PC-3 (cell line): ENCODE measurements around the gene SEC22C. TPM values are rescaled to one million over a fixed set of nuclear protein-coding genes. Genes with fewer than 3 reads are reported as not detected.

Source experiments
- ATAC-seq: fragments of 200-7000 bp; cut with Tn5 transposase; 2 replicates; pipeline ENCODE4 v1.9.1; 2020; ENCODE audit warnings: mild to moderate bottlenecking, moderate library complexity
- BruUV-seq: library from RNA; stranded (reverse); fragments of 400-500 nt; replicated peaks from 2 replicates; lab custom pipeline; 2021; lab: Mats Ljungman, UMichigan
- CTCF ChIA-PET: fragments of 300-600 bp; sonication (Branson Sonifier 250); formaldehyde crosslinking; loops from one replicate; lab custom pipeline; 2022; ENCODE audit warnings: antibody characterized with exemption; lab: Charles Lee
- POLR2A ChIA-PET: fragments of 300-600 bp; sonication (Branson Sonifier 250); formaldehyde crosslinking; loops from one replicate; lab custom pipeline; 2022; ENCODE audit warnings: antibody characterized with exemption; ENCODE audit not compliant: unreplicated experiment; lab: Charles Lee
- DNase-seq: peaks from one replicate; pipeline ENCODE4 v3.0.0-alpha.2; 2015
- H2AFZ ChIP-seq: fragments of 300-600 bp; sonication (generic); 2 replicates; pipeline ENCODE4 v1.6.0; 2016; ENCODE audit warnings: antibody characterized with exemption, low read length
- H3F3A ChIP-seq: fragments of 300-600 bp; sonication (generic); one replicate; pipeline ENCODE4 v1.6.0; 2017; ENCODE audit warnings: antibody characterized with exemption, low read length, control low read depth, mild to moderate bottlenecking; ENCODE audit not compliant: unreplicated experiment
- H3K27ac ChIP-seq: fragments of 300-600 bp; sonication (generic); 2 replicates; pipeline ENCODE4 v1.5.1; 2016; ENCODE audit warnings: mild to moderate bottlenecking, low read length
- H3K27me3 ChIP-seq: fragments of 300-600 bp; sonication (generic); 2 replicates; pipeline ENCODE4 v1.6.1; 2016; ENCODE audit warnings: low read length, mixed read lengths
- H3K36me3 ChIP-seq: fragments of 300-600 bp; sonication (generic); 2 replicates; pipeline ENCODE4 v1.6.1; 2016; ENCODE audit warnings: low read depth, mixed run types, low read length, mixed read lengths
- H3K4me1 ChIP-seq: fragments of 300-600 bp; sonication (generic); 2 replicates; pipeline ENCODE4 v1.5.1; 2016; ENCODE audit warnings: low read length; ENCODE audit not compliant: insufficient read depth
- H3K4me2 ChIP-seq: fragments of 300-600 bp; sonication (generic); 2 replicates; pipeline ENCODE4 v1.6.0; 2016; ENCODE audit warnings: low read length
- H3K4me3 ChIP-seq: fragments of 300-600 bp; sonication (generic); 2 replicates; pipeline ENCODE4 v1.5.1; 2016; ENCODE audit warnings: mild to moderate bottlenecking, low read length, mixed read lengths
- H3K79me2 ChIP-seq: fragments of 300-600 bp; sonication (generic); 2 replicates; pipeline ENCODE4 v1.6.1; 2017; ENCODE audit warnings: low read length, mixed read lengths
- H3K9ac ChIP-seq: fragments of 300-600 bp; sonication (generic); 2 replicates; pipeline ENCODE4 v1.6.0; 2016; ENCODE audit warnings: mild to moderate bottlenecking, low read length
- H3K9me2 ChIP-seq: fragments of 300-600 bp; sonication (generic); replicated peaks from 2 replicates; pipeline ENCODE4 v1.6.1; 2016; ENCODE audit warnings: mixed run types, low read length, mixed read lengths
- H3K9me3 ChIP-seq: fragments of 300-600 bp; sonication (generic); 2 replicates; pipeline ENCODE4 v1.6.1; 2016; ENCODE audit warnings: low read length, mixed read lengths
- H4K20me1 ChIP-seq: fragments of 300-600 bp; sonication (generic); 2 replicates; pipeline ENCODE4 v1.6.1; 2016; ENCODE audit warnings: low read length, mixed read lengths
- EZH2 ChIP-seq: fragments of 300-600 bp; sonication (generic); IDR thresholded peaks from one replicate; pipeline ENCODE4 v1.6.1; 2017; ENCODE audit warnings: antibody characterized with exemption, mild to moderate bottlenecking, low read length; ENCODE audit not compliant: unreplicated experiment
- EZH2phosphoT487 ChIP-seq: fragments of 300-600 bp; sonication (generic); IDR thresholded peaks from 2 replicates; pipeline ENCODE4 v1.6.1; 2018; ENCODE audit warnings: mild to moderate bottlenecking, antibody characterized with exemption, low read length, borderline replicate concordance
- intact Hi-C: fragments of 100-400 bp; cut with micrococcal nuclease; formaldehyde crosslinking; loops from 2 replicates; pipeline ENCODE4 v1.9.0; 2023
- total RNA-seq: library from RNA; depleted of rRNA; stranded (reverse); fragments of >200 nt; gene quantifications from 2 replicates; pipeline ENCODE4 v1.2.3, GENCODE V29; 2014
- TF ChIP-seq, protein P1 (sequence below): fragments of 300-600 bp; sonication (generic); conservative IDR thresholded peaks from 2 replicates; pipeline ENCODE4 v1.5.1; 2017; ENCODE audit warnings: antibody characterized with exemption, low read depth, mild to moderate bottlenecking, low read length

Gene SEC22C
- total RNA-seq, 1 experiment from 2014 or later: 63.3 TPM

GRCh38 chr3:42511201-42511600 is 70.6 kb downstream of the SEC22C start:
- Histone ChIP-seq H3K27ac (no peak overlapping the region), H3K9ac (no peak overlapping the region), H3K9me2 (no peaks in the 10 kb centered on the region), H3K4me1 (peaks cover 12% of the 10 kb centered on the region), H3K27me3 (no peaks in the 10 kb centered on the region), H2AFZ (no peak overlapping the region), H3K79me2 (no peaks in the 10 kb centered on the region), H3K9me3 (no peaks in the 10 kb centered on the region), H3K36me3 (no peaks in the 10 kb centered on the region), H3F3A (no peaks in the 10 kb centered on the region), H4K20me1 (no peaks in the 10 kb centered on the region), H3K4me2 (no peak overlapping the region), H3K4me3 (no peak overlapping the region)
- POLR2A ChIA-PET: no interaction called here
- intact Hi-C loops: no loop called here
- CTCF ChIA-PET: no interaction called here
- TF ChIP-seq EZH2 (no peak), EZH2phosphoT487 (no peak)
- TF ChIP-seq, protein P1, sequence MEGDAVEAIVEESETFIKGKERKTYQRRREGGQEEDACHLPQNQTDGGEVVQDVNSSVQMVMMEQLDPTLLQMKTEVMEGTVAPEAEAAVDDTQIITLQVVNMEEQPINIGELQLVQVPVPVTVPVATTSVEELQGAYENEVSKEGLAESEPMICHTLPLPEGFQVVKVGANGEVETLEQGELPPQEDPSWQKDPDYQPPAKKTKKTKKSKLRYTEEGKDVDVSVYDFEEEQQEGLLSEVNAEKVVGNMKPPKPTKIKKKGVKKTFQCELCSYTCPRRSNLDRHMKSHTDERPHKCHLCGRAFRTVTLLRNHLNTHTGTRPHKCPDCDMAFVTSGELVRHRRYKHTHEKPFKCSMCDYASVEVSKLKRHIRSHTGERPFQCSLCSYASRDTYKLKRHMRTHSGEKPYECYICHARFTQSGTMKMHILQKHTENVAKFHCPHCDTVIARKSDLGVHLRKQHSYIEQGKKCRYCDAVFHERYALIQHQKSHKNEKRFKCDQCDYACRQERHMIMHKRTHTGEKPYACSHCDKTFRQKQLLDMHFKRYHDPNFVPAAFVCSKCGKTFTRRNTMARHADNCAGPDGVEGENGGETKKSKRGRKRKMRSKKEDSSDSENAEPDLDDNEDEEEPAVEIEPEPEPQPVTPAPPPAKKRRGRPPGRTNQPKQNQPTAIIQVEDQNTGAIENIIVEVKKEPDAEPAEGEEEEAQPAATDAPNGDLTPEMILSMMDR: no peak
- BruUV-seq: no TSS peak
- ATAC-seq: no peak
- DNase-seq: no peak

DNA sequence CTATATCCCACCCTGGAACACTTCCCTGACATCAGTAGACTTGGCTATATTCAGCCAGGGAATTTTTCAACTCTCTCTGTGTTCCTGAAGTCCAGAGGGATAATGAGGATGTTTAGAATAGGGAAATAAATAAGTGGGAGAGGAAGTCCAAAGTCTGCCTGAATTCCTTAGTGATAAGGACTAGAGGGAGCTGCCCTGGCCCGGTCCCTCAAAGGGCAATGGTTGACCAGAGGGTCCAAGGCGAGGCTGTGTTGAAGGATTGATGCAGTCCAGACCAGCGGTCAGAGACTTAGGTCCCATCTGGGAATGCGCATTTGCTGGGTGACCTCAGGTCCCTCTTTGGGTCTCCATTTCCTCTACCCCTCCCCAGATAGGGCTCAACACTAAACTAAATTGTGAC is 71.4 kb downstream of the SEC22C start:
- POLR2A ChIA-PET: no interaction called here
- H3K27me3 ChIP-seq: no peaks in the 10 kb centered on the region
- TF ChIP-seq EZH2phosphoT487 (no peak), EZH2 (no peak)
- TF ChIP-seq, protein P1: no peak
- H4K20me1 ChIP-seq: no peaks in the 10 kb centered on the region
- no peak overlapping the region for H3K27ac ChIP-seq
- no peak overlapping the region for H3K9ac ChIP-seq
- H3K79me2 ChIP-seq: no peaks in the 10 kb centered on the region
- H2AFZ ChIP-seq: no peak overlapping the region
- no TSS peak for BruUV-seq
- DNase-seq (no peak), ATAC-seq (no peak)
- no peak overlapping the region for H3K4me3 ChIP-seq
- peaks cover 12% of the 10 kb centered on the region for H3K4me1 ChIP-seq
- CTCF ChIA-PET: no interaction called here
- H3F3A ChIP-seq: no peaks in the 10 kb centered on the region
- no peaks in the 10 kb centered on the region for H3K9me2 ChIP-seq
- no peaks in the 10 kb centered on the region for H3K36me3 ChIP-seq
- no peaks in the 10 kb centered on the region for H3K9me3 ChIP-seq
- no peak overlapping the region for H3K4me2 ChIP-seq
- intact Hi-C loops: no loop called here

DNA sequence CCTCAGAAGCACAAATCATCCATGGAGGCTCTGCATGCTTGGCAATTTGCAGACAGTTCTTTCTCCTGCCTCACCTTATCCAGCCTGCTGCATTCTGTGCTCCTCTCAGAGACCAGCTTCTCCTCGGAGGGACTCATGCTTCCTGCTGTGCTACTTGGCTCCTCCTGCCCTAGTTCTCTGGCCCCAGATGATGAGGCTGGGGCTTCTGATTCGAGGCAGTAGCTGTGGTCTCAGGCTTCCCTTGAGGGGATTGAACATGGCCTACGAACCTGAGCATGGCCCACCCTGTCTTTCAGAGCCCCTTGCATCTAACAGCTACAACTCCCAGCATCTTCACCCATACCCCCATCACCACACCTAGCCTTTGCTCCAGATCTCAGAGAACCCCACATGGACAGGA is 72.7 kb downstream of the SEC22C start:
- CTCF ChIA-PET: no interaction called here
- Histone ChIP-seq H3K9me2 (no peaks in the 10 kb centered on the region), H3K9me3 (no peaks in the 10 kb centered on the region), H3K9ac (no peak overlapping the region), H3K36me3 (no peaks in the 10 kb centered on the region), H3K27me3 (no peaks in the 10 kb centered on the region), H3K27ac (no peak overlapping the region), H3F3A (no peaks in the 10 kb centered on the region), H2AFZ (no peak overlapping the region), H3K4me2 (no peak overlapping the region), H3K4me1 (peaks cover 12% of the 10 kb centered on the region), H3K4me3 (no peak overlapping the region), H4K20me1 (no peaks in the 10 kb centered on the region), H3K79me2 (no peaks in the 10 kb centered on the region)
- ATAC-seq (no peak), DNase-seq (no peak)
- intact Hi-C loops: no loop called here
- POLR2A ChIA-PET: no interaction called here
- TF ChIP-seq, protein P1: no peak
- TF ChIP-seq EZH2phosphoT487 (no peak), EZH2 (no peak)
- BruUV-seq: no TSS peak
